HG03457 (cell line): ENCODE data around the gene INPP1.
"Not testable (repeated sequence)": the region's sequence is repeated elsewhere in the genome, so short reads cannot be mapped to it uniquely, and the experiment has no call there.

ENCODE experiments used
- ATAC-seq: cut with Tn5 transposase; IDR thresholded peaks from one replicate; pipeline ENCODE4 v1.9.1; 2021; ENCODE audit warnings: moderate number of reproducible peaks; ENCODE audit not compliant: unreplicated experiment

INPP1 gene

DNA sequence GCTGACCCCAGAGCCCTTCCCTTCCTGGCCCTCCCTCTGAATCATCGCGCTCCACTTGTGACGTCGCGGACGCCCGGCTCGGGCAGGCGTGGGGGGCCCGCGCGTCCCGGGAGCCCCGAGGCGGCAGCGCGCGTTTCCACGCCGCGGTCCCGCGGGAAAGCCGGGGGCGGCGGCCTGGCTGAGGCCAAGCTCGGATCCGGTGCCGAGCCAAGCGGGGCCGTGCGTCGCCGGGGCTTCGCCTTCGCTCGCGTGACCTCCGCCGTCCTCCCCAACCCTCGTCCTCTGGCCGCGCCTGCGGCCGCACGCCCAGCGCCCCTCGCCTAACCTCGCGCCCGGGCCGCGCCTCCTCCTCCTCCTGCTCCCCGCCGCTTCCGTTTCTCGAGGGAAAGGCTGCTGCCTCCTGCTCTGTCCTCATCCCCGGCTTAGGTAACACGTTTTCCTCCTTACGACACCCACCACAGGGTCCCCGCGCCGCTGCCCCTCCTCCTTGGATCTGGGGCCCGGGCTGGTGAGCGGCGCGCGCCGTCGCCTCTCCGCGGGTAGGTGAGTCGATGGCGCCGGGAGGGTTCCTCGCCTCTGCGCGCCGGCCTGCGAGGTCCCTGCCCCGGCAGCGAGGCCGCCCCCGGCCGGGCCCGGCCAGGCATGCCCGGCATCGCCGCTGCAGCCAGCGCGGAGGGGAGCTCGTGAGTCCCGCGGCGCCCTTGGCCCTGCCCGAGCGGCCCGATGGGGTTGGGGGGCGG lies at the start of gene INPP1:
Gene INPP1, plus strand, starts transcription at position 54 of the 740 bp plus-strand sequence. CDS start 16,514 bp downstream, outside the sequence.
- ATAC-seq = peak; percentile 44

- not testable (repeated sequence) for ATAC-seq
Measured at GRCh38 chr2:190297880-190298279, 45.5 kb upstream of the INPP1 start.

DNA sequence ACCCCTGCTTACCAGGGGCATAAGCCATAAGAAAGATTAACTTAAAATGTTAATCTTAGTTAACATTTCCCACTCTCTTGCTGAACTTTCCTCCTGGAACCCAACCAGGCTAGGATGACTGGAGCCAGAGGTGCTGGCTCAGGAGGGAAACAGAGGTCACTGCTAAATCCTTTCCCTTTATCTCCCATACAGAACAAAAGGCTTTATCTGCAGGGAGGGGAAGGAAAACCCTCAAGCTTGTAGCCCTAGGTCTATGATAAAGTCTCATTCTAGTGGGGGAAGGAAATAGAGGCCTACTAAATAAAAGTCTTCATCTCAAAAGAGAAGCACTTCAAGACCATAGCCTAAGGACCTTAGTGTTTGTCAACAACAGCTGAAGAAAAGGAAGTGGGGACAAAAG lies 42.4 kb upstream of the INPP1 start:
- ATAC-seq = no peak

GRCh38 chr2:190302052-190302451 lies 41.3 kb upstream of the INPP1 start:
- no peak for ATAC-seq

DNA sequence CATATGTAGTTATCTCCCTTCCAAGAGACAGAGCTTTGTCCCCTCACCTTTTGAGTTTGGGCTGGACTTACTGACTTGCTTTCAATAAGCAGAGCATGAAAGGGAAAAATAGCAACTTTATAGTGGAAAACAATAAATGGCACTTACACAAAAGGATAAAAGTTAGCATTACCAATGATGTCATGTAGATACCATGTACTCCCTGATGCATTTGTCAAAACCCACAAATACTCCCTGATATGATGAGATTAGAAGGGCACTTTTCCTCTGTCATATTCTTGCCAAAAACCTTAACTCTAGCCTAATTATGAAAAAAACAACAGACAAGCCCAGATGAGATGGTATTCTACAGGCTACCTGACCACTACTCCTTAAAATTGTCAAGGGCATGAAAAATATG lies 39.7 kb upstream of the INPP1 start:
- ATAC-seq = no peak

DNA sequence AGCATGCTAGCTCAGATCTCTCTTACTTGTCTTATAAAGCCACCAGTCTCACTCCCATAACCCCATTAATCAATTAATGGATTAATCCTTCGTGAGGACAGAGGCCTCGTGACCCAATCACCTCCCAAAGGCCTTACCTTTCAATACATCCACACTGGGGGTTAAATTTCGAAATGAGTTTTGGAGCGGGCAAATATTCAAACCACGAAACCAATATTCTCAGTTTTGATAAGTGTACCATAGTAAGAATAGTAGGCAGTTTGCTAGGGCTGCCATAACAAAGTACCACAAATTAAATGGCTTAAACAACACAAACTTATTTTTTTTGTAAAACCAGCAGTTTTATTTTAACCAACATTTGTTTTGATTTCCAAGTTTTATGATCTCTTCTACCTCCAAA lies 39.0 kb upstream of the INPP1 start:
- no peak for ATAC-seq

- no peak for ATAC-seq
Measured at GRCh38 chr2:190308031-190308430, 35.4 kb upstream of the INPP1 start.

DNA sequence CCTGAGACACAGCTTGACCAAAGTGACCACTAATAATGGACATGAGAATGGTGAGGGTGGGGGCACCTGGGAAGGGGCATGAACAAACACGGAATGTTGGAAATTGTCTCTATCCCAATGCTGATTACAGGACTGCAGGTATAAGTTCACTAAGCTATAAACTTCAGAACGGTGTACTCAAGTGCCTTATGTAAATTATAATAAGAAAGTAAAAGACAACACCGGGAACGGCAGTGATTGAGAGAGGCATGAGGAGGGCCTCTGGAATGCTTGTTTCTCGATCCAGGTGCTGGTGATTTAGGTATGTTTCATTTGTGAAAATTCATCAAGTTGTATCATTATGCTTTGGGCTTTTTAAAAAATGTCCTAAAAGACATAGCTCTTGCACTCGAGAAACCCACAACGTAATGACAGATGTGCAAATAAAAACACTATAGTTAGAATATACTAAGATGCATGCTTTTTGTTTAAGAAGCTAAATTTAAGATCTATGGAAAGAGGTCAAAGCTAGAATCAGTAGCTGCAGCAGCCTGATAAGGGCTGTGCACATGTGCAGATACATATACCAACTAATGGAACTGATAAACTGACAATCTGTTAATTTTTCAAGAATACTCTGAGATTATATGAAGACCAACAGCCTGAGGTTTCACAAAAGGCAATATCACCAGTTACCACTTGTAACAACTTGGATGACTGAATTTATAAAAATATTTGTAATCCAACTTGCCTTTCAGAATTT lies 31.3 kb upstream of the INPP1 start:
- no peak for ATAC-seq

DNA sequence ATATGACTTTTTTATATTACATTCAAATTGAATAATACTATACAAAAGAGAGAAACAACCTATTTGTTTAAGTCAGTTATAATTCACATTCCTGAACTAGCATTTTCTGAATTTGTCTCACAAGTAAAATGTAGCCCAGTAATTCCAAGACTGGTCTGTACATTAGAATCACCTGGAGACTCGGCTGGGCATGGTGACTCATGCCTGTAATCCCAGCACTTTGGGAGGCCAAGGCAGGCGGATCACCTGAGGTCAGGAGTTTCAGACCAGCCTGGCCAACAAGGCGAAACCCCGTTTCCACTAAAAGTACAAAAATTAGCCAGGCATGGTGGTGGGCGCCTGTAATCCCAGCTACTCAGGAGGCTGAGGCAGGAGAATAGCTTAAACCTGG lies 30.8 kb upstream of the INPP1 start:
- not testable (repeated sequence) for ATAC-seq

DNA sequence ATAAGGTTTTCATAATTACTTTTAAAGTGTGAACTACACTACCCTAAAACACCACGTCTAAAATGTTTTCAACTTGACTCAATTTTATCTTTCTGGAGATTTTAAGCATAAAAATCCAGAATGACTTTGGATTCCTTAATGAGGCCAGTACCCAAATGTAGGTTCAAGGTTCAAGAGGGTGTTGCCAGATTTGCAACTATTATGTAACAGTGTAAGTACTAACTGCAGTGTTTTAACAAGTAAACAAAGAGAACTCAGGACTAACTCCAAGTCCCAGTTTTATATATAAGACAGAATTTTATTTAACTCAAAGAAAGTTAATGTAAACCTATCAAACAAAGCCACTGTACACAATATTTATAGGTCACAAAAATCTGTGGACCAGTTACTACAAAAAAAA lies 29.5 kb upstream of the INPP1 start:
- no peak for ATAC-seq

GRCh38 chr2:190315273-190315672 lies 28.1 kb upstream of the INPP1 start:
- ATAC-seq = no peak

DNA sequence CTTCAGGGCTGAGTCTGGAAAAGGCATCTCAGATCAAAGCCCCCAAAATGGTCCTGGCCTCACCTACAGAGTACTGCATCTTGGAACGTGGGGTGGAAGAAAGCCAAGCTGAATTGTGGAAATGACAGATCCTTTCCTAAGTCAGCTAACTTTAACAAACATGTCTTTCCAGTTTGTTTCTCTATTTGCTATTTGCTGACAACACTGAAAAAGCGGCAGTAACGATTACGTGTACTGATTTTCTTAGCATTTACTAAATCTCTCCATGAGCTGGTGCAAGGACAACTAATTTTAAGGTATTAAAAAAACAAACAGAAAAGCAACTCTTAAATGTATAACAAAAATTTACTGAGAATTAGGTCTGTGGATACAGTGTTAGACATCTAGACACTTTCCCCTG lies 24.9 kb upstream of the INPP1 start:
- no peak for ATAC-seq

DNA sequence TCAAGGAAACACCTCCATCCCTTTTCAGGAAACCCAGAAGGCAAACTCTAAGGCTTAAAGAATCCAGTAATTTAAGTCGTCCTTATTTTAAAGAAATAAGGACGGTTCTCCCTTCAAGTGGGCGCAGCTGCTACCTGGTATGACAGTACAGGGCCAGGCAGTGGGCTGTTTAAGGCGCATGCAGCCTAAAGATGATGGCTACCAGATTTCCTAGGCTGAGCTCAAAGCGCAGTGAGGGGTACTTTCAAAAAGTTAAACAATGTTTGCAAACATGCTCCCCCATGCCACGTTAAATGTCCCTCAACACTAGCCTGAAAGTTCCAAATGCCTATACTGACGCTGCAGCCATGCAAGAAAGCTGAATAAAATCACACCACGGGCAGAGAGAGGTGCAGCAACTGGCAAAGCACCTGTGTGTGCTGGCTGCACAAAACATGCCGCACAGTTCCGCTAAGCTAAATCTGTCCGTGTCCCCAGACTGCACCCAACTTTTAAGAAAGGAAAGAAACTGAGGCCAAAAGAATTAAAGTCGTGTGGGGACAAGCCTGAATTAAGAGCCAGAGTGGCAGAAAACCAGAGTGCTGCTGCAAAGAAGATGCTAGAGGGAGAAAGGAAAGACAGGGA lies 24.3 kb upstream of the INPP1 start:
- peak; percentile 19 for ATAC-seq

GRCh38 chr2:190319555-190320498 lies 23.6 kb upstream of the INPP1 start, which contains the start of gene HIBCH:
Gene HIBCH, minus strand, starts transcription at chr2:190319826. Its CDS starts 76 bp downstream, at chr2:190319750.
- peak; percentile 95 for ATAC-seq

GRCh38 chr2:190320696-190321095 lies 22.7 kb upstream of the INPP1 start:
- no peak for ATAC-seq

- no peak for ATAC-seq
Measured at GRCh38 chr2:190323406-190323805, 20.0 kb upstream of the INPP1 start.

DNA sequence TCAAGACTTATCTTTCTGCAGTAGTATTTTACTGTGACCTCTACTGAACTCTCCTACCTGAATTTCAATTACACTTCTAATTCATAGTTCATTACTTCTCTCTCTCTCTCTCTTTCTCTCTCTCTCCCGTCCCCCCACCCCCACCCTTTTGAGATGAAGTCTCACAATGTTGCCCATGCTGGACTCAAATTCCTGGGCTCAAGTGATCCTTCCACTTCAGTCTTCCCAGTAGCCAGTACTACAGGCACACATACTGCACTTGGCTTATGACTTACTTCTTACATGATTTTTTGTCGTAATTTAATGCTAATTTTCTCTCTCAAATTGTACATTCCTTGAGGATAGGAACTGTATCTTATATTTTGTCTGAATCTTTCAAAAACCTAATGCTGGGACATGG lies 17.8 kb upstream of the INPP1 start:
- no peak for ATAC-seq

GRCh38 chr2:190327867-190328572 lies 15.4 kb upstream of the INPP1 start:
- no peak for ATAC-seq

- no peak for ATAC-seq
Measured at GRCh38 chr2:190328573-190329147, 14.7 kb upstream of the INPP1 start.

DNA sequence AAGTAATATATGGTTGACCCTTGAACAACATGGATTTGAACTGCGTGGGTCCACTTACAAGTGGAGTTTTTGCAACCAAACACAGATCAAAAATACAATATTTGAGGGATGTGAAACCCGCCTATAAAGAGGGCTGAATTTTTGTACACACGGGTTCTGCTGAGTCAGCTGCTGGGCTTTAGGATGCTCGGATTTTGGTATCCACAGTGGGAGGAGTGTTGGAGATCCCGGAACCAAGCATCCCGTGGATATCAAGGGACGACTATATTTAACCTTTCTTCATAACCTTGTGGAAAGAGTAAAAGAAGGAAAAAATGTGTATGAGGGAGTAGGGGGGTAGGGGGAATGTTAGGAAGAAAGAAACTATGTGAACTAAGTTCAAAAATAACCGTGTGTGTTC lies 10.0 kb upstream of the INPP1 start:
- no peak for ATAC-seq
